Prostate gland (tissue), 2 donors: ENCODE results near the gene VAV2. TPM values are rescaled to one million over a fixed set of nuclear protein-coding genes. Genes with fewer than 3 reads are reported as not detected.

Source experiments
- DNase-seq: peaks from one replicate; pipeline ENCODE4 v3.0.0-alpha.2; 2019; ENCODE audit warnings: low spot score
- H3K27ac ChIP-seq, 2 donors: fragments of 200-600 bp; sonication (generic); 2 replicates each; pipeline ENCODE4 v1.5.1; 2017 to 2019
- H3K27me3 ChIP-seq: fragments of 200-600 bp; sonication (generic); replicated peaks from 2 replicates; pipeline ENCODE4 v1.5.1; 2019; ENCODE audit not compliant: insufficient read depth
- H3K36me3 ChIP-seq, 2 donors: fragments of 200-600 bp; sonication (generic); 1 replicate in 1 of 2; 2 replicates in 1 of 2; pipeline versions ENCODE4 v1.5.1 to v1.8.1; 2017 to 2019
- H3K4me1 ChIP-seq: fragments of 200-600 bp; sonication (generic); replicated peaks from 2 replicates; pipeline ENCODE4 v1.5.1; 2019
- H3K4me3 ChIP-seq, 2 donors: fragments of 200-600 bp; sonication (generic); 2 replicates each; pipeline ENCODE4 v1.5.1; 2017 to 2019
- H3K9me3 ChIP-seq: fragments of 200-600 bp; sonication (generic); 2 replicates; pipeline ENCODE4 v1.5.1; 2017
- POLR2A ChIP-seq: fragments of 450-650 bp; IDR thresholded peaks from one replicate; pipeline ENCODE4 v1.6.1; 2016; ENCODE audit warnings: antibody characterized with exemption, mild to moderate bottlenecking
- POLR2AphosphoS5 ChIP-seq: sonication (generic); formaldehyde crosslinking; IDR thresholded peaks from one replicate; pipeline ENCODE4 v1.6.1; 2017; ENCODE audit warnings: antibody characterized with exemption
- WGBS: methylation state at CpG from one replicate; pipeline ENCODE4 v1.1.5; 2018; 5-methylcytosine and 5-hydroxymethylcytosine counted together
- intact Hi-C: fragments of 100-400 bp; cut with DNase I; formaldehyde crosslinking; loops from one replicate; pipeline ENCODE4 v1.14.2; 2022
- total RNA-seq, 2 donors: library from RNA; depleted of rRNA; stranded (reverse); fragments of >200 nt; gene quantifications; one replicate each; pipeline ENCODE4 v1.1.0, GENCODE V29; 2016
- TF ChIP-seq, protein P1 (sequence below), 4 experiments: fragments of 200-600 bp in 2 of 4; fragments of 450-650 bp in 2 of 4; sonication (generic) in 2 of 4; IDR thresholded peaks; 1 replicate in 3 of 4; 2 replicates in 1 of 4; pipeline ENCODE4 v1.5.1; 2016 to 2019; ENCODE audit warnings: antibody characterized with exemption in 4 of 4, mild to moderate bottlenecking in 2 of 4, moderate library complexity in 2 of 4

VAV2 gene
- total RNA-seq, 2 donors from 2014 or later, result 13.5 to 19.5 TPM

DNA sequence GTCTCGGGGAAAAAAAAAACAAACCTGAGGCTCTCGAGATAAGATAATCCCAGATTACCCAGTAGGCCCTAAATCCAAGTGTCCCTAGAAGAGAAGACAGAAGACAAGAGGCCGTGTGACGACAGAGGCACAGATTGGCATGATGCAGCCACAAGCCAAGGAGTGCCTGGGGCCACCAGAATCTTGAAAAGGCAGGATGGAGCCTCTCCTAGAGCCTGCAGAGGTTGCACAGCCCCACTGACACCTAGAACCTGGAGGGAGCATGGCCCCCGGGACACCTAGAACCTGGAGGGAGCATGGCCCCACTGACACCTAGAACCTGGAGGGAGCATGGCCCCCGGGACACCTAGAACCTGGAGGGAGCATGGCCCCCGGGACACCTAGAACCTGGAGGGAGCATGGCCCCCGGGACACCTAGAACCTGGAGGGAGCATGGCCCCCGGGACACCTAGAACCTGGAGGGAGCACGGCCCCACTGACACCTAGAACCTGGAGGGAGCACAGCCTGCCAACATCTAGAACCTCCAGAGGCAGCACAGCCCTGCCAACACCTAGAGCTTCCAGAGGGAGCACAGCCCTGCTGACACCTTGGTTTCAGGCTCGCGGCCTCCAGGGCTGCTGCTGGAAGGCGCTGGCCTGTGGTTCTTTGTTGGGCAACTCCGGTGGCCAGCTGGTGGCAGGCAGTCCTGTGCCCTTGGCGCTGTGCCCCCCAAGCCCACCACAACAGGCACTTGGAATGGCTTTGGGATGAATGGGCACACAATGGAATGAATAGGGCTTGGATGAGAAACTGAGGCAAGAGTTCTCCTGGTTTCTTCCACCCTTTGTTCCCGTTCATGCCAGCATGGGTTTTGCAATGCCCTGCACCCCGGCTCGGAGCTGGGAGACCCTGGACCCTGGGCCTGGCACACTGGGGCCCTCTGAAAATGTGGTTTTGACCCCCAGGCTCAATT lies 39.2 kb downstream of the VAV2 start:
- intact Hi-C loops, result no loop called here
- H3K27ac ChIP-seq, result no peak overlapping the region
- H3K4me1 ChIP-seq, result no peaks in the 10 kb centered on the region
- H3K36me3 ChIP-seq, result no peaks in the 10 kb centered on the region
- 88% methylated on average over 16 of the region's 18 CpGs for WGBS
- H3K4me3 ChIP-seq, result no peak overlapping the region
- TF ChIP-seq, protein P1, sequence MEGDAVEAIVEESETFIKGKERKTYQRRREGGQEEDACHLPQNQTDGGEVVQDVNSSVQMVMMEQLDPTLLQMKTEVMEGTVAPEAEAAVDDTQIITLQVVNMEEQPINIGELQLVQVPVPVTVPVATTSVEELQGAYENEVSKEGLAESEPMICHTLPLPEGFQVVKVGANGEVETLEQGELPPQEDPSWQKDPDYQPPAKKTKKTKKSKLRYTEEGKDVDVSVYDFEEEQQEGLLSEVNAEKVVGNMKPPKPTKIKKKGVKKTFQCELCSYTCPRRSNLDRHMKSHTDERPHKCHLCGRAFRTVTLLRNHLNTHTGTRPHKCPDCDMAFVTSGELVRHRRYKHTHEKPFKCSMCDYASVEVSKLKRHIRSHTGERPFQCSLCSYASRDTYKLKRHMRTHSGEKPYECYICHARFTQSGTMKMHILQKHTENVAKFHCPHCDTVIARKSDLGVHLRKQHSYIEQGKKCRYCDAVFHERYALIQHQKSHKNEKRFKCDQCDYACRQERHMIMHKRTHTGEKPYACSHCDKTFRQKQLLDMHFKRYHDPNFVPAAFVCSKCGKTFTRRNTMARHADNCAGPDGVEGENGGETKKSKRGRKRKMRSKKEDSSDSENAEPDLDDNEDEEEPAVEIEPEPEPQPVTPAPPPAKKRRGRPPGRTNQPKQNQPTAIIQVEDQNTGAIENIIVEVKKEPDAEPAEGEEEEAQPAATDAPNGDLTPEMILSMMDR (IDR thresholded peaks at IDR 0.05), result no peak
- TF ChIP-seq POLR2AphosphoS5, result no peak
- no peak for TF ChIP-seq POLR2A
- H3K27me3 ChIP-seq, result no peaks in the 10 kb centered on the region
- no peak for DNase-seq
- H3K9me3 ChIP-seq, result no peaks in the 10 kb centered on the region

DNA sequence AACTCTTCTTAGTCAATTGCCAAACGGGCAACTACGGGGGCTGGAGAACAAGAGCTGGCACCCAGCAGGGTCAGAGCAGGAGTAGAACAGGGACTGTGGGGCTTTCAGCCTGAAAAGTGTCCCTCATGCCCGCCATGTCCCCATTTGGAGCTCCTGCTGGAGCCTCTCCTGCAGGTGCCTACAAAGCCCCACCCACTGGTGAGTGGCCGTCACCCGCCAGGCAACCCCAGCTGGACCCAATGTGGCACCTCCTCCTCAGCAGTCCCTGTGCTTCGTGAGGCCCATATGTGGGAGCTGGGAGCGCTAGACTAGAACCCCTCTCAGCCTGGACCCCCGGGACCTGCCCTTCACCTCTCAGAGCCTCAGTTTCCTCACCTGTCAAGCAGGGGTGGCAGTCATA lies 40.9 kb downstream of the VAV2 start:
- Histone ChIP-seq H3K27ac (no peak overlapping the region), H3K4me3 (no peak overlapping the region), H3K4me1 (no peaks in the 10 kb centered on the region), H3K36me3 (no peaks in the 10 kb centered on the region), H3K9me3 (no peaks in the 10 kb centered on the region), H3K27me3 (no peaks in the 10 kb centered on the region)
- intact Hi-C loops, result no loop called here
- TF ChIP-seq, protein P1 (IDR thresholded peaks at IDR 0.05), result no peak
- no peak for TF ChIP-seq POLR2AphosphoS5
- no peak for TF ChIP-seq POLR2A
- WGBS, result 98% methylated on average over 6 of the region's 8 CpGs
- DNase-seq, result no peak

DNA sequence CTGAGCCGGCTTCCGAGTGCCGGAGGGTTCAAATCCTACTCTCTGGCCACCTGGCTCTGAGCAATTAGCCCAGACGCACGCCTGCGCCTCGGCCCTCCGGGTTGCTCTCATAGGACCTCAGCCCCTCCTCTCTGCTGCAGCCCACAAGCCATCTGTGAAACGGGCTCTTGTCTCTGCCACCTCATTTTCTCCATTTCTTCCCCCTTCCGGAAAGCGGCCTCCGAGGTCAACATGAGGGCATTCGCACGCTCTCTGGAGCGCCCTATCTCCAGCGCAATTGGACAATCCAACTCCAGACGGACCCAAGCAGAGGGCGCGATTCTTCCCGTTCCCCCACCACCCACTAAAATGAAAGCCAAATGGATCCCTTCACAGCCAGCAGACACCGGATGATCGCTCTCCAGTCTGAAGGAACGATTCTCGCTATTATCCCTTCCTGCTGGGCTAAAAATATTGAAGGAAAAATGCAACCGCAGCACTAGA lies 41.5 kb downstream of the VAV2 start:
- Histone ChIP-seq H3K27ac (no peak overlapping the region), H3K27me3 (no peaks in the 10 kb centered on the region), H3K36me3 (no peaks in the 10 kb centered on the region), H3K9me3 (no peaks in the 10 kb centered on the region), H3K4me3 (no peak overlapping the region), H3K4me1 (no peaks in the 10 kb centered on the region)
- 74% methylated on average over 25 of the region's 25 CpGs for WGBS
- TF ChIP-seq POLR2A (no peak), POLR2AphosphoS5 (no peak)
- TF ChIP-seq, protein P1 (IDR thresholded peaks at IDR 0.05), result no peak
- intact Hi-C loops, result no loop called here
- no peak for DNase-seq

DNA sequence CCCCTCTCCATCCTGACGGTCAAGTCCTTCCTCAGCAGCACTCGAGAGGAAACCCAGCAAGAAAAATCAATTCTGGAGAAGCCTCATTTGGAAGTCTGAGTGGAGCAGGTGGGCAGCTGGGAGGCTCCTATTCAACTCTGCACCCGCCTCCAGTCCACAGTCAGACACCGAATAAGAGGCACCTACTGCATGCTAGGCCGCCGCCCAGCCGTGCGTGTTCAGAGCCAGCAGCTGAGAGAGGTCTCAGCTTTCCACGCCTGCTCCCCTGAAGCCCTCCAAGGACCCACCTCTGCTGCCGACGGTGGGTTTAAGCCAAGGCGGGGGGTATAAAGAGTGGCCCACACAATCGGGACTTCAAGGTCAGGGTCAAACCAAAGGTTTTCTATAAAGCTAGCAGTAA lies 41.9 kb downstream of the VAV2 start:
- Histone ChIP-seq H3K36me3 (no peaks in the 10 kb centered on the region), H3K27me3 (no peaks in the 10 kb centered on the region), H3K4me1 (no peaks in the 10 kb centered on the region), H3K27ac (no peak overlapping the region), H3K9me3 (no peaks in the 10 kb centered on the region), H3K4me3 (no peak overlapping the region)
- WGBS, result 84% methylated on average over 12 of the region's 13 CpGs
- intact Hi-C loops, result no loop called here
- no peak for DNase-seq
- TF ChIP-seq POLR2AphosphoS5 (no peak), POLR2A (no peak)
- TF ChIP-seq, protein P1 (IDR thresholded peaks at IDR 0.05), result no peak
